GM06990 (cell line): ENCODE results near the gene LCA5.

Experiments
- DNase-seq: peaks from one replicate; pipeline ENCODE4 v3.0.0-alpha.2; 2011; ENCODE audit not compliant: insufficient read length; ENCODE audit errors: extremely low read depth
- H3K27me3 ChIP-seq: replicated peaks from 2 replicates; pipeline ENCODE4 v1.6.0; 2011; ENCODE audit warnings: low read length; ENCODE audit not compliant: control insufficient read depth, insufficient read depth
- H3K36me3 ChIP-seq: 2 replicates; pipeline ENCODE4 v1.5.1; 2011; ENCODE audit warnings: low read length; ENCODE audit not compliant: control insufficient read depth, insufficient read depth
- H3K4me3 ChIP-seq: replicated peaks from 2 replicates; pipeline ENCODE4 v1.5.1; 2011; ENCODE audit warnings: low read depth, mild to moderate bottlenecking, control low read depth, low read length
- CTCF ChIP-seq: IDR thresholded peaks from 2 replicates; pipeline ENCODE4 v1.5.1; 2011; ENCODE audit warnings: low read length, control low read depth, mild to moderate bottlenecking, inconsistent platforms; ENCODE audit not compliant: insufficient read depth, poor library complexity, severe bottlenecking

Gene LCA5

GRCh38 chr6:79526897-79527296 lies 10.3 kb downstream of the LCA5 start:
- no peak overlapping the region for H3K4me3 ChIP-seq
- no peak for TF ChIP-seq CTCF
- H3K36me3 ChIP-seq: no peaks in the 10 kb centered on the region
- DNase-seq: no peak
- no peaks in the 10 kb centered on the region for H3K27me3 ChIP-seq

- Histone ChIP-seq H3K4me3 (no peak overlapping the region), H3K27me3 (no peaks in the 10 kb centered on the region), H3K36me3 (no peaks in the 10 kb centered on the region)
- DNase-seq: no peak
- TF ChIP-seq CTCF: no peak
Observed at GRCh38 chr6:79525272-79526100, 11.7 kb downstream of the LCA5 start.

GRCh38 chr6:79524065-79524464 lies 13.2 kb downstream of the LCA5 start:
- H3K36me3 ChIP-seq: no peaks in the 10 kb centered on the region
- no peak for TF ChIP-seq CTCF
- no peak for DNase-seq
- H3K27me3 ChIP-seq: no peaks in the 10 kb centered on the region
- no peak overlapping the region for H3K4me3 ChIP-seq

GRCh38 chr6:79522609-79523008 lies 14.6 kb downstream of the LCA5 start:
- TF ChIP-seq CTCF: no peak
- Histone ChIP-seq H3K4me3 (no peak overlapping the region), H3K36me3 (no peaks in the 10 kb centered on the region), H3K27me3 (no peaks in the 10 kb centered on the region)
- no peak for DNase-seq

GRCh38 chr6:79520534-79520933 lies 16.7 kb downstream of the LCA5 start:
- no peaks in the 10 kb centered on the region for H3K27me3 ChIP-seq
- no peak for DNase-seq
- H3K4me3 ChIP-seq: no peak overlapping the region
- no peaks in the 10 kb centered on the region for H3K36me3 ChIP-seq
- TF ChIP-seq CTCF: no peak

- Histone ChIP-seq H3K4me3 (no peak overlapping the region), H3K36me3 (no peaks in the 10 kb centered on the region), H3K27me3 (no peaks in the 10 kb centered on the region)
- no peak for DNase-seq
- TF ChIP-seq CTCF: no peak
Observed at GRCh38 chr6:79518842-79519241, 18.4 kb downstream of the LCA5 start.
